ENCODE data around the gene MRPL38. TPM values are rescaled to one million over a fixed set of nuclear protein-coding genes. Genes with fewer than 3 reads are reported as not detected.

Gene MRPL38
- 30.1 and 34.8 TPM in 2 replicates for total RNA-seq

DNA sequence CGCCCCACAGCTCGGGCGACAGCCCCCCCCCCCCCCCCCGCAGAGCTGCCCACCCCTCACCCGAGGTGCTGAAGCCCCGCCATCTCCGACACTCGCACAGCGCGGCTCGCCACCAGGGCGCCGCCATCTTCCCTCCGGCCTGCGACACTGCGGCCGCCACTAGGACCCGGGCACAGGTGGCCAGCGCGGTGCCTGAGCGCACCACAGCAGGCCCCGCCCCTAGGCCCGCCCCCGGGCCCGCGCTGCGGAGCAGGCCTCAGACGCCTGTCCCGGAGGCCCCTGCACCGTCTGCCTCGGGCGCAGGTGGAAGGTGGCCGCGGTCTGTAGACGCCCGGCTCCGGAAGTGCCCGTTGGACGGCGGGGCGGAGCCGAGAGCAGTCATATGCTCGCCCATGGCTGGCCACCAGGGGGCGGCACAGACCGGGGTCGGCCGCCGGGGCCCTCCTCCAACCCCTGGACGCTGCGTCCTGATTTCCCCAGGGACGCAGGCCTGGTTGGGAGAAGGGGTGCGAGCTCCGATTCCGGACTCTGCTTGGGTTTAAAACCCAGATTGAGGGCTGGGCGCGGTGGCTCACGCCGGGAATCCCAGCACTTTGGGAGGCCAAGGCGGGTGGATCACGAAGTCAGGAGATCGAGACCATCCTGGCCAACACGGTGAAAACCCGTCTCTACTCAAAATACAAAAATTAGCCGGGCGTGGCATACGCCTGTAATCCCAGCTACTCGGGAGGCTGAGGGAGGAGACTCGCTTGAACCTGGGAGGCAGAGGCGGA lies at the start of gene MRPL38:
Gene MRPL38 (minus strand): TSS at position 136 of the 773 bp plus-strand sequence. CDS start 9 bp downstream, at position 127.

DNA sequence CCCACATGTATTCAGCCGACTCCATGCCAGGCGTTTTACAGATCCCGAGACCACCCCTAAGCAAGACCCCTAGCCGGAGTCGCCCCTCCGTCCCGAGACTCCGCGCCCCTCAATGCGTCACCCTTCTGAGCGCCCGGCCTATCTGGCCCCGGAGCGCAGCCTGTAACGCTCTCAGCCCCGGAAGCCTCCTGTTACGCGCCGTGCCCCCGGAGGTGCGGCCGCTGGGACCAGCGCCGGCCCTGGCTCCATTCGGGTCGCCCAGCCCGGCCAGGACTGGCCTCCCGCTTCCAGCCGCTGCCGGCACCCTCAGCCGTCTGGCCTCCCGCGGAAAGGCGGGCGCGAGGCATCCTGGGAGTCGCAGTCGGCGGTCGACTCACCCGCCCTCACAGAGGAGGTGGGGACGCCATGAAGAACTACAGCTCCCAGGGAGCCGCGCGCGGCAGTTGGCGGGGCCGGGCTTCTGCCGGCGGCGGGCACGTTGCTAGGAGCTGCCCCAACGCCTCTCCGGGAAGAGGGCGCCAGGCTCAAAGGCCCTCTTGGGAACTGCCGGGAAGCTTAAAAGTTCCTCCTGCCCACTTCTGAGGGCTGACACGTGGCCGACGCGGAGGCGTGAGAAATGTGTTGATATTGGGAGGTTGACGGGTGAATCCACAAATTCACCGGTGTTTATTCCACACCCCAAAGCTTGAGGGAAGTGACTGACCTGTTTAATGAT lies 36.2 kb upstream of the MRPL38 start, which contains the start of gene FBF1:
Gene FBF1 (minus strand): TSS at position 316 of the 715 bp plus-strand sequence. CDS start 2,893 bp downstream, outside the sequence.

DNA sequence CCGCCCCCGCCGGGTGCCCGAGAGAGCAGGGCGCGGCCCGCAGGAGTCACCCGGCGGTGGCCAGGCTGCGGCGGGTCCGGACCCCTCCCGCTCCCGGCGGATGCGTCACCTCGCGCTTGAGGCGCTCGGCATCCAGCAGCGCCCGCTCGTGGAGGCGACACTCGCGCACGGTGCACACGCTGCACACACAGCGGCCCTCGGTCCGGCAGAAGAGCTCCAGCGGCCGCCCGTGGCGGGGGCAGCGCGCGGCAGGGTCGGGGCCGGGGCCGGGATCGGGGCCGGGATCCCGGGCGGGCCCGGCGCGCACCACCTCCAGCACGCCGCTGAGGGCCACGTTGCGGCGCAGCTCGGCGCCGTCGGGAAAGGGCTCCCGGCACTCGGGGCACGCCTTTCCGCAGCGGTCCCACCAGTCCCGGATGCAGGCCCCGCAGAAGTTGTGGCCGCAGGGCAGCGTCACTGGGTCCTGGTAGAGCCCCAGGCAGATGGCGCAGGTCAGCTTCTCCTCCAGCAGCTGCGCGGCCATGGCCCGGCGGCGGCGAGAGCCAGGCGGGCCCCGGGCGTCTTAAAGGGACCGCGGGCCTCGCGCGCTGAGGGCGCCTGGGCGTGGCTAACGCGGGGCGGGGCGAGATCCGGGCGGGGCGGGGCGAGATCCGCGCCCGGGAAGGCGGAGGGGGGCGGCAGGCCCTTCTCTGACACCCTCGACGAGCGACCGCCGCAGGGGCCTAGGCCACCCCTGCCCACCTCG lies 8.1 kb downstream of the MRPL38 start, which contains the start of gene TRIM65:
Gene TRIM65 (minus strand): TSS at position 537 of the 745 bp plus-strand sequence. CDS start 14 bp downstream, at position 523.

DNA sequence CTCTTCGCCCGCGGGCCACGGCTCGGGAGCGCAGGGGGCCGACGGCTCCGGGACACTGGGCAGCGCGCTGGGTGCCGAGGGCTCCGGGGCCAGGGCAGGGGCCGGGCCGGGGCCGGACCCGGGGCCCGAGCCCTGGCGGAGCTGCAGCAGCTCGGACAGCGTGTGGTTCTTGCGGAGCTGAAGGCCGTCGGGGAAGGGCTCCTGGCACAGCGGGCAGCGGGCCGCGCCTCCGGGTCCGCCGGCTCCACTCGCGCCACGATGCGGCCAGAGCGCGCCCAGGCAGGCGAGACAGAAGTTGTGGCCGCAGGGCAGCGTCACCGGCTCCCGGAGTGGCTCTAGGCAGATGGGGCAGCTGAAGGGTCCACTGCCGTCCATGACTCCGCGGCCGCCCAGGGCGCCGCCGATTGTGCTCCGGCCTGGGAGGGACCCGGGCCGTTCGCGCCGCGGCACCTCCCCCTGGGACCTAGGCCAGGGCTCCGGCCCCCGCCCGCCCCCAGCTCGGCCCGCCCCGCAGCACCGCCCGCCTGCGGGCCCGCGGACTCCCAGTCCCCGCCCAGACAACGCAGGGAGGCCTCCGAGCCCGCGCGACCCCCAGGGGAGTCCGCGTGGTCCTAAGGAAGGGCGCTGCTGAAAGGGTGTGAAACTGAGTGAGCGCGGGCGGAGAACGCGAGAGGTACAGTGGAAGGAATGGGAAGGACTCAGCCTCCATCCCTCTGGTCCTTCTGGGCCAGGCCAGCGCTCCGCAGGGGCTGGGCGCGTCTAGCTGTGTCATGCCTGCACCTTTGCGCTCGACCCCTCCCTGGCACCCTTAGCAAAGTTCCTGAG lies 26.3 kb downstream of the MRPL38 start, which contains the start of gene TRIM47:
Gene TRIM47 (minus strand): TSS at position 408 of the 825 bp plus-strand sequence. CDS start 33 bp downstream, at position 375.

DNA sequence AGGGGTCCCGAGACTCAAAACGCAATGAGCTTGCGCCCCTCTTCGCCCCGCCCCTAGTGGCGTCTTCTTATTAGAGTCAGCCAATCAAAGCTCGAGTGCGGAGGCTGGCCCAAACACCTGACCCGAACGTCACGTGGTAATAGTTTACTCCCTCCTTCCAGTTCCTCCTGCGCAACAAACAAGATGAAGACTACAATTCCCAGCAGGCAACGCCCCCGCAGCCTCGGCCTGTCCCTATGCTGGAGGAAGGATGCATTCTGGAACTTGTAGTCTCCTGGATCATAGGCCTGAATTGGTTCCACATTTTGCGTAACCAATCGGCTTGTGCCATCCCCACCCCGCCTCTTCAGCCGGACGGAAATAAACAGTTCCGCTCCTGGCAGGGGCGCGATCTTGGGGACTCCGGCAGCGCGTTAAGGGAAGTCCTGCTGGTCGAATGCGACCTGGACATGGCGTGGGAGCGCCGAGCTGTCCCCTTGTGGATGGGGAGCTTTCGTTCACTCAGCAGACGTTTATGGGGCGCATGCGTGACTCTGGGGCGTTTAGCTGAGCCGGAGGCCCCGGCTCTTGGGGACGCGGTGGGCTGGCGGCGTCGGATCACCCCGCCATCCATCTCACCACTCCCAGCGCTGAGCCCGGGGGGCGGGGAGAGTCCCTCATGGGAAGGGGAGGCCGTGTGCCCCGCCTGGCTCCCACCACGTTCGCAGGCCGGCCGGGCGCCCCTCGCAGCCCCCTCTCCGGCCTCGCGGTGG lies 49.2 kb downstream of the MRPL38 start, which contains the start of gene WBP2:
Gene WBP2 (minus strand): TSS at position 26 of the 752 bp plus-strand sequence. CDS start 38 bp downstream, outside the sequence.

Other genes with a start within 250 kb of the MRPL38 start
- 12.5 and 20.2 TPM in 2 replicates for gene RECQL5, start 237.7 kb downstream of the MRPL38 start, total RNA-seq
- gene SAP30BP, start 237.5 kb downstream of the MRPL38 start, total RNA-seq = 68.8 and 81.1 TPM in 2 replicates
- gene ITGB4, start 183.4 kb downstream of the MRPL38 start, total RNA-seq = 1.1 and 10.0 TPM in 2 replicates
- gene GALK1, start 139.7 kb downstream of the MRPL38 start, total RNA-seq = 83.8 and 87.3 TPM in 2 replicates
- 9.3 and 14.5 TPM in 2 replicates for gene UNK, start 120.1 kb downstream of the MRPL38 start, total RNA-seq
- gene UNC13D, start 60.5 kb downstream of the MRPL38 start, total RNA-seq = 3.4 TPM in 2 replicates
- gene WBP2, start 49.5 kb downstream of the MRPL38 start, total RNA-seq = 15.9 and 17.6 TPM in 2 replicates
- 33.8 and 34.9 TPM in 2 replicates for gene TRIM47, start 26.3 kb downstream of the MRPL38 start, total RNA-seq
- 20.1 and 22.3 TPM in 2 replicates for gene TRIM65, start 7.9 kb downstream of the MRPL38 start, total RNA-seq
- 6.9 and 8.4 TPM in 2 replicates for gene FBF1, start 36.2 kb upstream of the MRPL38 start, total RNA-seq
- gene ACOX1, start 74.3 kb upstream of the MRPL38 start, total RNA-seq = 58.5 and 67.3 TPM in 2 replicates
- 12.0 and 22.2 TPM in 2 replicates for gene TEN1, start 74.4 kb upstream of the MRPL38 start, total RNA-seq
- gene CDK3, start 96.0 kb upstream of the MRPL38 start, total RNA-seq = 0.45 and 2.0 TPM in 2 replicates
- gene EVPL, start 122.4 kb upstream of the MRPL38 start, total RNA-seq = not detected in 2 replicates
- 31.9 and 36.6 TPM in 2 replicates for gene SRP68, start 167.6 kb upstream of the MRPL38 start, total RNA-seq
- gene GALR2, start 169.9 kb upstream of the MRPL38 start, total RNA-seq = not detected in 2 replicates
- gene ZACN, start 174.3 kb upstream of the MRPL38 start, total RNA-seq = not detected in 2 replicates
- gene EXOC7, start 198.9 kb upstream of the MRPL38 start, total RNA-seq = 73.9 and 78.0 TPM in 2 replicates
- gene FOXJ1, start 236.4 kb upstream of the MRPL38 start, total RNA-seq = not detected in 2 replicates

Measured in endothelial cell of coronary artery (primary cell).